RWPE2 (cell line): ENCODE measurements around the gene SMIM45.

Experiments used
- ATAC-seq: fragments of 200-7000 bp; cut with Tn5 transposase; 3 replicates; pipeline ENCODE4 v1.9.1; 2021; ENCODE audit warnings: low read depth
- DNase-seq: peaks from one replicate; pipeline ENCODE4 v3.0.0-alpha.2; 2020; ENCODE audit warnings: low spot score
- H3K27ac ChIP-seq: fragments of 450-650 bp; 2 replicates; pipeline ENCODE4 v1.5.1; 2017; ENCODE audit warnings: mild to moderate bottlenecking; ENCODE audit not compliant: poor library complexity, severe bottlenecking
- H3K27me3 ChIP-seq: fragments of 250-450 bp; sonication (Bioruptor Pico); 2 replicates; pipeline ENCODE4 v1.5.1; 2021; ENCODE audit warnings: mild to moderate bottlenecking, moderate library complexity; ENCODE audit not compliant: insufficient read depth, poor library complexity, severe bottlenecking
- H3K36me3 ChIP-seq: fragments of 250-450 bp; sonication (Bioruptor Pico); 2 replicates; pipeline ENCODE4 v1.5.1; 2020; ENCODE audit warnings: low read depth, mild to moderate bottlenecking, moderate library complexity
- H3K4me1 ChIP-seq: fragments of 250-450 bp; sonication (Bioruptor Pico); 2 replicates; pipeline ENCODE4 v1.5.1; 2021; ENCODE audit warnings: mild to moderate bottlenecking, moderate library complexity; ENCODE audit not compliant: insufficient read depth, poor library complexity, severe bottlenecking
- H3K4me3 ChIP-seq: fragments of 250-450 bp; sonication (Bioruptor Pico); 2 replicates; pipeline ENCODE4 v1.5.1; 2021; ENCODE audit warnings: mild to moderate bottlenecking, moderate library complexity; ENCODE audit not compliant: severe bottlenecking
- H3K9me3 ChIP-seq: fragments of 250-450 bp; sonication (Bioruptor Pico); 2 replicates; pipeline ENCODE4 v1.5.1; 2021; ENCODE audit warnings: mild to moderate bottlenecking, moderate library complexity; ENCODE audit not compliant: severe bottlenecking
- TF ChIP-seq, protein P1 (sequence below): fragments of 450-650 bp; IDR thresholded peaks from one replicate; pipeline ENCODE4 v1.5.1; 2017; ENCODE audit warnings: mild to moderate bottlenecking, moderate library complexity; ENCODE audit not compliant: poor library complexity, severe bottlenecking

SMIM45 gene

DNA sequence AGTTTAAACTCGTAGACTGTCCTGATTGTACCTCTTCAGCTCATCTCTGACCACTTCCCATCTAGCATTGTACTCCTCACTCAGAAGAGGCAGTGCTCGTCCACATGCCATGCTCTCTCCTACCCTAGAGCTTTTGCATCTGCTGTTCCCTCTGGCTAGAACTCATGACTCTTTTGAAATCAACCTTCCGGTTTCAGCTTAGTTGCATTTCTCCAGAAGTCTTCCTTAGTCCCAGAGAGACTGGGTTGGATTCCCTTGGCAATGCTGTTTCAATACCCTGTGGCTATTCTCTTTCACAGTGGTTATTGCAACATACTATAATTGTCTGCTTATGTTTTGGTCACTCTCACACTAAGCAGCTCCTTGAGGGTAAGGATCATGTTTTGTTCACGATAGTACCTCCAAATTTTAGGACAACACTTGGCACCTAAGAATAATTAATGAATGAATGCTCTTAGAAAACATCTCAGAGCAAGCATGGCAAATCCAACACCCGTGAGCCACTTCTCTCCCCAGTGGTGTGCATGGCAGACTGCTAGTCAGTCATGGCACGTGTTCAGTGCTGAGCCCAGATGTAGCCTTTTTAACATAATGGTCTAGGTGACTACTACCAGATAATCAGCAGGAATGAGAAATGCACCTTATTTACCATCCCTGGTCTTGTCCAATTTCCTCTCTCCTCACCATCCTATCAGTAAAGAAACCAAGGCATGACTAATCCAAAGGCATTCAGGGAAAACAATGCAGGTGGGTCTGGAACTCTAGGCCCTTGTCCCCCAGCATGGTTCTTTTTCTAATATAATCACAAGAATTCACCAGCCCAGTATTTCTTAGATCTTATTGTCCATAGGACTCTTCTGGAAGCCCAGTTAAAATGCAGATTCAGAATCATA, 31.8 kb downstream of the SMIM45 start:
- ATAC-seq: no peak; the same call in 2 of the 3 replicates
- TF ChIP-seq, protein P1, sequence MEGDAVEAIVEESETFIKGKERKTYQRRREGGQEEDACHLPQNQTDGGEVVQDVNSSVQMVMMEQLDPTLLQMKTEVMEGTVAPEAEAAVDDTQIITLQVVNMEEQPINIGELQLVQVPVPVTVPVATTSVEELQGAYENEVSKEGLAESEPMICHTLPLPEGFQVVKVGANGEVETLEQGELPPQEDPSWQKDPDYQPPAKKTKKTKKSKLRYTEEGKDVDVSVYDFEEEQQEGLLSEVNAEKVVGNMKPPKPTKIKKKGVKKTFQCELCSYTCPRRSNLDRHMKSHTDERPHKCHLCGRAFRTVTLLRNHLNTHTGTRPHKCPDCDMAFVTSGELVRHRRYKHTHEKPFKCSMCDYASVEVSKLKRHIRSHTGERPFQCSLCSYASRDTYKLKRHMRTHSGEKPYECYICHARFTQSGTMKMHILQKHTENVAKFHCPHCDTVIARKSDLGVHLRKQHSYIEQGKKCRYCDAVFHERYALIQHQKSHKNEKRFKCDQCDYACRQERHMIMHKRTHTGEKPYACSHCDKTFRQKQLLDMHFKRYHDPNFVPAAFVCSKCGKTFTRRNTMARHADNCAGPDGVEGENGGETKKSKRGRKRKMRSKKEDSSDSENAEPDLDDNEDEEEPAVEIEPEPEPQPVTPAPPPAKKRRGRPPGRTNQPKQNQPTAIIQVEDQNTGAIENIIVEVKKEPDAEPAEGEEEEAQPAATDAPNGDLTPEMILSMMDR: no peak
- no peaks in the 10 kb centered on the region for H3K36me3 ChIP-seq

DNA sequence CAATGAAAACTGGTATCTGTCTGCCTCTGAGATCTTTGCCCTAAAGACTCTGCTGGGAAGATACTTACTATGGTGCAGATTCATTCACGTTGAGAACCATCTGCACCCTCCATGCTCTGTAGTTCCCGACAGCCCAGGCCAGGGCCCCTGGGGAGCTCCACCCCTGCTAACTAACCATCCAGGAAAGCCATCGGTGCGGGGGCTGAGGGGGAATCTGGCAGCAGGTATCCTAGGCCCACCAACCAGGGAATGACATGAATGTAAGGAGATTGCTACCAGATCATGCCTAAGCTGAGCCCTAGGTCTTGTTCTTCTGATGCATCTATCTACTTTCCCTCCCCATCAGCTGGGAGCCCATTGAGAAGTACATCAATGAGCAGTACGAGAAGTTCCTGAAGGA, 35.3 kb downstream of the SMIM45 start:
- Histone ChIP-seq H3K4me3 (no peak overlapping the region), H3K4me1 (no peaks in the 10 kb centered on the region), H3K27me3 (no peaks in the 10 kb centered on the region), H3K9me3 (no peaks in the 10 kb centered on the region), H3K36me3 (no peaks in the 10 kb centered on the region), H3K27ac (no peak overlapping the region)
- no peak for ATAC-seq
- TF ChIP-seq, protein P1: no peak
- no peak for DNase-seq

More for the DNA sequence above, 31.8 kb downstream of the SMIM45 start:
- DNase-seq: no peak
- Histone ChIP-seq H3K27ac (no peak overlapping the region), H3K4me3 (no peak overlapping the region), H3K27me3 (no peaks in the 10 kb centered on the region), H3K4me1 (no peaks in the 10 kb centered on the region), H3K9me3 (no peaks in the 10 kb centered on the region)

DNA sequence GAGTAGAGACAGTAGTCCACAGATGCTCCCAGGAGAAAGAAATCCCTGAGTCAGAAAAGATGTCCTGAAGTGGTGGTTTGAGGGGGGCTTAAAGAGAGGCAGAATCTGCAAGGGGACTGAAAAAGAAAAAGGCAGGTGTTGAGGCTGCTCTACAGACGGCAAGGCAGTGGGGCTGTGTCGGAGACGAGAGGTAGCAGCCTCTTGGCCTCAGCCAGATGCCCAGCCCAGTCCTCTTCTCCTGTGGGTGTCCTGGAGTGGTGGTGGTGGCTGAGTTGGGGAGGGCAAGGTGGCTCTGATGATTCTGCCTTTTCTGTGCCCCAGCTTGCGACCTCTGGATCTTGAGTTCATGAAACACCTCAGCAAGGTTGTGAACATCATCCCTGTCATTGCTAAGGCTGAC, 37.3 kb downstream of the SMIM45 start:
- DNase-seq (no peak), ATAC-seq (no peak)
- Histone ChIP-seq H3K27ac (no peak overlapping the region), H3K9me3 (no peaks in the 10 kb centered on the region), H3K36me3 (no peaks in the 10 kb centered on the region), H3K4me1 (no peaks in the 10 kb centered on the region), H3K4me3 (no peak overlapping the region), H3K27me3 (no peaks in the 10 kb centered on the region)
- TF ChIP-seq, protein P1: no peak

DNA sequence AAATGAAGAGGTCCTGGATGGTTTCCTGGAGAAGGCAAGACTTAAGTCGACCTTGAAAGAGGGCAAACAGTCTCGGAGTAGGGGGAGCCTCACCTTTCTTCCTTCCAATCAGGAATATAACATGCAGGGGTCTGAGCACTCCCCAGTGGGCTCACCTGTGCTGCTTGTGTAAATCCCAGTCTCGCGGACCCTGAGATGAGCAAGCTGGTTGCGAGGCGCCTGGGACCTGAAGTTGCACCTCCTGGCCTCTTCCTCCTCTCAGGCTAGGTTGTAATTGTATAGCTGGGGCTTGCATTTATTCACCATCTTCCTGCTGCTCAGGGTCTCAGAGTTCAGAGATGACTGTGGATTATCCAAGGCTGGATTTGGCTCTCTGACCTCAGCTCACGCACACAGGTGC, 39.2 kb downstream of the SMIM45 start:
- Histone ChIP-seq H3K27ac (no peak overlapping the region), H3K4me3 (no peak overlapping the region), H3K9me3 (no peaks in the 10 kb centered on the region), H3K4me1 (no peaks in the 10 kb centered on the region), H3K27me3 (no peaks in the 10 kb centered on the region), H3K36me3 (no peaks in the 10 kb centered on the region)
- DNase-seq (no peak), ATAC-seq (no peak)
- TF ChIP-seq, protein P1: no peak

DNA sequence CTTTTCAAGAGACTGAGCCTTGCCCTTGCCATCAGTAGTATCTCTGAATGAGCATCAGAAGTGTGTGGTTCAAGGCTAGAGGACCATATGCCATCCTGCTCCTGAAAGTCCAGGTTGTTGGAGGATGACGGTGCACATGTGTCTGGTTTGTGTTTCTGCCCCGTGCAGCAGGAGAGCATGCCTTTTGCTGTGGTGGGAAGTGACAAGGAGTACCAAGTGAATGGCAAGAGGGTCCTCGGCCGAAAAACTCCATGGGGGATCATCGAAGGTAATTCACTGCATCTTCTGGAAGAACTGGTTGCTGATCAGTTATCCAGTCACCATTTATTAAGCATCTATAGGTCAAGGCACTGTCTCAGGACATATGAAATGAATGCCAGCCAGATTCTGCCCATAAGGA, 40.5 kb downstream of the SMIM45 start:
- Histone ChIP-seq H3K36me3 (no peaks in the 10 kb centered on the region), H3K4me3 (no peak overlapping the region), H3K27me3 (no peaks in the 10 kb centered on the region), H3K27ac (no peak overlapping the region), H3K4me1 (no peaks in the 10 kb centered on the region), H3K9me3 (no peaks in the 10 kb centered on the region)
- ATAC-seq (no peak), DNase-seq (no peak)
- TF ChIP-seq, protein P1: no peak
